ENCODE results near the gene ANKRD9.
"Not testable (repeated sequence)": the region's sequence is repeated elsewhere in the genome, so short reads cannot be mapped to it uniquely, and the experiment has no call there.

ANKRD9 gene

GRCh38 chr14:102523569-102524450 lies 14.2 kb upstream of the ANKRD9 start:
- Histone ChIP-seq H3K18ac (ENCODE audit: low read length) (peak overlapping the region; percentile 67), H3K9me3 (replicated peaks in 1 of 2; ENCODE audit: control insufficient read depth in 2 of 2, insufficient read depth in 1 of 2, low read depth in 1 of 2, low read length in 2 of 2) (no peaks in the 10 kb centered on the region), H3K4me3 (ENCODE audit: low read length in 2 of 2) (peak overlapping the region in 1 of 2 donors; percentile 25), H3K4me1 (ENCODE audit: control insufficient read depth in 2 of 2, insufficient read depth in 1 of 2, low read depth in 1 of 2, low read length in 2 of 2) (peaks cover 0 to 1% of the 10 kb centered on the region in 2 donors), H2AFZ (ENCODE audit: low read length) (peak overlapping the region; percentile 83), H2BK5ac (ENCODE audit: low read length) (peak overlapping the region; percentile 83), H3K27ac (replicated peaks; ENCODE audit: low read length) (no peak overlapping the region), H2AK5ac (ENCODE audit: low read depth, low read length) (peak overlapping the region; percentile 99), H4K8ac (ENCODE audit: low read depth, low read length) (no peak overlapping the region), H3K4ac (ENCODE audit: low read length) (no peak overlapping the region), H4K91ac (ENCODE audit: low read depth, low read length, poor library complexity) (no peak overlapping the region), H3K14ac (ENCODE audit: low read length) (no peak overlapping the region), H3K4me2 (ENCODE audit: insufficient read depth, low read length, poor library complexity, severe bottlenecking) (no peak overlapping the region), H2BK120ac (ENCODE audit: low read depth, low read length) (peak overlapping the region; percentile 92), H2BK15ac (ENCODE audit: low read length) (peak overlapping the region; percentile 75), H3K36me3 (replicated peaks in 1 of 2; ENCODE audit: control insufficient read depth in 2 of 2, insufficient read depth in 2 of 2, low read length in 2 of 2) (no peaks in the 10 kb centered on the region), H3K23ac (ENCODE audit: low read depth, low read length, poor library complexity) (peak overlapping the region; percentile 73), H2BK12ac (ENCODE audit: low read length) (peak overlapping the region; percentile 84), H3K79me1 (ENCODE audit: low read depth, low read length) (no peaks in the 10 kb centered on the region), H3K9ac (ENCODE audit: low read depth, low read length, poor library complexity) (no peak overlapping the region), H3K27me3 (ENCODE audit: control insufficient read depth in 3 of 3, insufficient read depth in 3 of 3, low read depth in 1 of 3, low read length in 3 of 3) (peaks cover 0 to 4% (median 0%) of the 10 kb centered on the region in 3 experiments)
- no peak for DNase-seq (ENCODE audit: low spot score)
- no CpG with 5 or more reads among the region's 34 CpGs for WGBS, 2 donors (ENCODE audit: extremely low coverage in 2 of 2, insufficient read length in 2 of 2, insufficient replicate concordance in 1 of 2)

DNA sequence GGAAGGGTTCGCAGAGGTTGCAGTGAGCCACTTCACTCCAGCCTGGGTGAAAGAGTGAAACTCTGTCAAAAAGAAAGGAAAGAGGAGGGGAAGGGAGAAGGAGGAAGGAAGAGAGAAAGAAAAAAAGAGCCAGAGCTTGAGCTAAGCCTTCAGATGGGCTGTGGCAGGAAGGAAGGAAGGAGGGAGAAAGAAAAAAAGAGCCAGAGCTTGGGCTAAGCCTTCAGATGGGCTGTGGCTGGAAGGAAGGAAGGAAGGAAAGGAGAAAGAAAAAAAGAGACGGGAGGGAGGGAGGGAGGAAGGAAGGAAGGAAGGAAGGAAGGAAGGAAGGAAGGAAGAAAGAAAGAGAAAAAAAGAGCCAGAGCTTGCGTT lies 13.6 kb upstream of the ANKRD9 start:
- Histone ChIP-seq H2BK15ac (ENCODE audit: low read length) (peak overlapping the region; percentile 12), H3K36me3 (replicated peaks in 1 of 2; ENCODE audit: control insufficient read depth in 2 of 2, insufficient read depth in 2 of 2, low read length in 2 of 2) (no peaks in the 10 kb centered on the region), H2BK120ac (ENCODE audit: low read depth, low read length) (no peak overlapping the region), H3K9me3 (replicated peaks in 1 of 2; ENCODE audit: control insufficient read depth in 2 of 2, insufficient read depth in 1 of 2, low read depth in 1 of 2, low read length in 2 of 2) (no peaks in the 10 kb centered on the region), H3K27ac (replicated peaks; ENCODE audit: low read length) (no peak overlapping the region), H3K27me3 (ENCODE audit: control insufficient read depth in 3 of 3, insufficient read depth in 3 of 3, low read depth in 1 of 3, low read length in 3 of 3) (peaks cover 0 to 6% (median 0%) of the 10 kb centered on the region in 3 experiments), H2AK5ac (ENCODE audit: low read depth, low read length) (no peak overlapping the region), H2AFZ (ENCODE audit: low read length) (peak overlapping the region; percentile 83), H3K9ac (ENCODE audit: low read depth, low read length, poor library complexity) (no peak overlapping the region), H3K4me3 (ENCODE audit: low read length in 2 of 2) (no peak overlapping the region), H3K79me1 (ENCODE audit: low read depth, low read length) (no peaks in the 10 kb centered on the region), H4K91ac (ENCODE audit: low read depth, low read length, poor library complexity) (no peak overlapping the region), H4K8ac (ENCODE audit: low read depth, low read length) (no peak overlapping the region), H3K4me1 (ENCODE audit: control insufficient read depth in 2 of 2, insufficient read depth in 1 of 2, low read depth in 1 of 2, low read length in 2 of 2) (peaks cover 0 to 1% of the 10 kb centered on the region in 2 donors), H2BK12ac (ENCODE audit: low read length) (peak overlapping the region; percentile 84), H3K18ac (ENCODE audit: low read length) (no peak overlapping the region), H3K23ac (ENCODE audit: low read depth, low read length, poor library complexity) (no peak overlapping the region), H3K4ac (ENCODE audit: low read length) (no peak overlapping the region), H2BK5ac (ENCODE audit: low read length) (no peak overlapping the region), H3K4me2 (ENCODE audit: insufficient read depth, low read length, poor library complexity, severe bottlenecking) (no peak overlapping the region), H3K14ac (ENCODE audit: low read length) (no peak overlapping the region)
- no peak for DNase-seq (ENCODE audit: low spot score)
- no CpG with 5 or more reads among the region's 3 CpGs for WGBS, 2 donors (ENCODE audit: extremely low coverage in 2 of 2, insufficient read length in 2 of 2, insufficient replicate concordance in 1 of 2)

DNA sequence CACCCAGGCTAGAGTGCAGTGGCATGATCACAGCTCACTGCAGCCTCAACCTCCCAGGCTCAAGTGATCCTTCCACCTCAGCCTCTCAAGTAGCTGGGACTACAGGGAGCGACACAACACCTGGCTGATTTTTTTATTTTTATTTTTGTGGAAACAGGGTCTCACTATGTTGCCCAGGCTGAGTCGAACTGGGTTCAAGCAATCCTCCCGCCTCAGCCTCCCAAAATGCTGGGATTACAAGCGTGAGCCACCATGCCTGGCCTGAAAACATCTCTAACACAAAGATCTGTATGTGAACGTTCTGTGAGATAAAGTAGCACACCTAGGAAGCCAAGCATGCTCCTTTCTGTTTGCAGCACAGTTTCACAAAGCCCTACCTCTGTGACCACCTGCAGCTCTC lies 10.1 kb upstream of the ANKRD9 start:
- not testable (repeated sequence) for H3K18ac ChIP-seq (ENCODE audit: low read length); H3K9ac ChIP-seq (ENCODE audit: low read depth, low read length, poor library complexity); DNase-seq (ENCODE audit: low spot score); H2BK5ac ChIP-seq (ENCODE audit: low read length); H3K36me3 ChIP-seq (replicated peaks in 1 of 2; ENCODE audit: control insufficient read depth in 2 of 2, insufficient read depth in 2 of 2, low read length in 2 of 2); H4K91ac ChIP-seq (ENCODE audit: low read depth, low read length, poor library complexity); H2BK120ac ChIP-seq (ENCODE audit: low read depth, low read length); H4K8ac ChIP-seq (ENCODE audit: low read depth, low read length); H3K4me2 ChIP-seq (ENCODE audit: insufficient read depth, low read length, poor library complexity, severe bottlenecking); H3K79me1 ChIP-seq (ENCODE audit: low read depth, low read length); H3K14ac ChIP-seq (ENCODE audit: low read length); H2AFZ ChIP-seq (ENCODE audit: low read length); H2BK12ac ChIP-seq (ENCODE audit: low read length); H3K4ac ChIP-seq (ENCODE audit: low read length); H2AK5ac ChIP-seq (ENCODE audit: low read depth, low read length); H3K27ac ChIP-seq (replicated peaks; ENCODE audit: low read length); H3K23ac ChIP-seq (ENCODE audit: low read depth, low read length, poor library complexity); H2BK15ac ChIP-seq (ENCODE audit: low read length); H3K9me3 ChIP-seq (replicated peaks in 1 of 2; ENCODE audit: control insufficient read depth in 2 of 2, insufficient read depth in 1 of 2, low read depth in 1 of 2, low read length in 2 of 2); H3K4me1 ChIP-seq (ENCODE audit: control insufficient read depth in 2 of 2, insufficient read depth in 1 of 2, low read depth in 1 of 2, low read length in 2 of 2)
- no CpG with 5 or more reads among the region's 5 CpGs for WGBS, 2 donors (ENCODE audit: extremely low coverage in 2 of 2, insufficient read length in 2 of 2, insufficient replicate concordance in 1 of 2)
- Histone ChIP-seq H3K27me3 (ENCODE audit: control insufficient read depth in 3 of 3, insufficient read depth in 3 of 3, low read depth in 1 of 3, low read length in 3 of 3) (peaks cover 0 to 11% (median 5%) of the 10 kb centered on the region in 3 experiments), H3K4me3 (ENCODE audit: low read length in 2 of 2) (peak overlapping the region in 1 of 2 donors; percentile 57)

DNA sequence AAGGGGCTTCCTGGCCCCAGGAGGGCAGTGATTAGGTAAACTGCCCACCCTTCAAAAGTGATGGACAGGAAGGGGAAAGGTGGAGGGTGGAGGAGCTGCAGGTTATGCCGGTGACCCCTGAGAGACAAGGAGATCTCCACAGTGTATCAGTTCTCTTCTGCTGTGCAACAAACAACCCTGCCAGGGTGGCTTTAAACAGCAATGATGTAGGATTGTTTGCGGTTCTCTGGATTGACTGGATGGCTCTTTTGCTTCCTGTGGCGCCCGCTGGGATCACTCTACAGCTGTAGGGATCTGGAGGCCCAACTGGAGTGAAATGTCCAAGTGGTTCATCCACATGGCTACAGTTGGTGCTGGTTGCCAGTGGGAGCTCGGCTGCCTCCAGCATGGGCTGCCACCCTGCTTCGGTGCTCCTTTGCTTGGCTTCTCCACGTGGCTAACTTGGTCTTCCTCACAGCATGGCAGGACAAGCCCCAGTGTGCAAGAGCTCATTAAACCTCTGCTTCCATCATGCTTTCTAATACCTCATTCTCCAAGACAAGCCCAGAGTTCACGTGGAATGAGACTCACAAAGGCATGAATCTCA lies 8.6 kb upstream of the ANKRD9 start:
- Histone ChIP-seq H3K36me3 (replicated peaks in 1 of 2; ENCODE audit: control insufficient read depth in 2 of 2, insufficient read depth in 2 of 2, low read length in 2 of 2) (no peaks in the 10 kb centered on the region), H3K14ac (ENCODE audit: low read length) (no peak overlapping the region), H2BK120ac (ENCODE audit: low read depth, low read length) (no peak overlapping the region)

More for the DNA sequence above, 8.6 kb upstream of the ANKRD9 start:
- Histone ChIP-seq H3K18ac (ENCODE audit: low read length) (no peak overlapping the region), H2BK5ac (ENCODE audit: low read length) (no peak overlapping the region), H2BK12ac (ENCODE audit: low read length) (no peak overlapping the region), H3K9ac (ENCODE audit: low read depth, low read length, poor library complexity) (no peak overlapping the region), H2BK15ac (ENCODE audit: low read length) (no peak overlapping the region), H2AK5ac (ENCODE audit: low read depth, low read length) (no peak overlapping the region), H3K4ac (ENCODE audit: low read length) (no peak overlapping the region), H4K8ac (ENCODE audit: low read depth, low read length) (no peak overlapping the region), H3K9me3 (replicated peaks in 1 of 2; ENCODE audit: control insufficient read depth in 2 of 2, insufficient read depth in 1 of 2, low read depth in 1 of 2, low read length in 2 of 2) (no peaks in the 10 kb centered on the region), H3K23ac (ENCODE audit: low read depth, low read length, poor library complexity) (no peak overlapping the region), H3K27ac (replicated peaks; ENCODE audit: low read length) (no peak overlapping the region), H2AFZ (ENCODE audit: low read length) (peak overlapping the region; percentile 97), H3K4me1 (ENCODE audit: control insufficient read depth in 2 of 2, insufficient read depth in 1 of 2, low read depth in 1 of 2, low read length in 2 of 2) (peaks cover 0 to 4% of the 10 kb centered on the region in 2 donors), H4K91ac (ENCODE audit: low read depth, low read length, poor library complexity) (no peak overlapping the region), H3K4me2 (ENCODE audit: insufficient read depth, low read length, poor library complexity, severe bottlenecking) (no peak overlapping the region), H3K27me3 (ENCODE audit: control insufficient read depth in 3 of 3, insufficient read depth in 3 of 3, low read depth in 1 of 3, low read length in 3 of 3) (peaks cover 0 to 8% (median 5%) of the 10 kb centered on the region in 3 experiments), H3K79me1 (ENCODE audit: low read depth, low read length) (no peaks in the 10 kb centered on the region), H3K4me3 (ENCODE audit: low read length in 2 of 2) (no peak overlapping the region)
- no peak for DNase-seq (ENCODE audit: low spot score)
- WGBS, 2 donors (ENCODE audit: extremely low coverage in 2 of 2, insufficient read length in 2 of 2, insufficient replicate concordance in 1 of 2), result no CpG with 5 or more reads among the region's 8 CpGs
